Measurements from ENCODE around the gene TASOR2. TPM values are rescaled to one million over a fixed set of nuclear protein-coding genes. Genes with fewer than 3 reads are reported as not detected.

TASOR2 gene
- total RNA-seq, 1 donor from 2014 or later: 57.2 TPM

GRCh38 chr10:5649746-5650145 is 34.9 kb upstream of the TASOR2 start:
- no peak for DNase-seq
- peaks cover 11% of the 10 kb centered on the region for H3K27me3 Mint-ChIP-seq (ENCODE audit: unreplicated experiment)
- no peaks in the 10 kb centered on the region for H3K36me3 Mint-ChIP-seq (ENCODE audit: unreplicated experiment)
- no peak overlapping the region for H3K4me3 Mint-ChIP-seq (ENCODE audit: unreplicated experiment)
- H3K9me3 Mint-ChIP-seq (ENCODE audit: unreplicated experiment): peaks cover 2% of the 10 kb centered on the region
- H3K4me1 Mint-ChIP-seq (ENCODE audit: low read depth, unreplicated experiment): peaks cover 5% of the 10 kb centered on the region
- no peak overlapping the region for H3K27ac Mint-ChIP-seq (ENCODE audit: unreplicated experiment)
- no peak for TF ChIP-seq CTCF (IDR thresholded peaks at IDR 0.05; ENCODE audit: partially characterized antibody, unreplicated experiment)

- TF ChIP-seq CTCF (IDR thresholded peaks at IDR 0.05; ENCODE audit: partially characterized antibody, unreplicated experiment): no peak
- Mint-ChIP-seq H3K27me3 (ENCODE audit: unreplicated experiment) (peaks cover 12% of the 10 kb centered on the region), H3K9me3 (ENCODE audit: unreplicated experiment) (peaks cover 2% of the 10 kb centered on the region), H3K4me1 (ENCODE audit: low read depth, unreplicated experiment) (no peaks in the 10 kb centered on the region), H3K36me3 (ENCODE audit: unreplicated experiment) (no peaks in the 10 kb centered on the region), H3K27ac (ENCODE audit: unreplicated experiment) (no peak overlapping the region), H3K4me3 (ENCODE audit: unreplicated experiment) (no peak overlapping the region)
- DNase-seq: no peak
These were observed 33.8 kb upstream of the TASOR2 start for GRCh38 chr10:5650664-5651387.

GRCh38 chr10:5651388-5651764 is 33.3 kb upstream of the TASOR2 start:
- H3K9me3 Mint-ChIP-seq (ENCODE audit: unreplicated experiment): peaks cover 2% of the 10 kb centered on the region
- H3K27ac Mint-ChIP-seq (ENCODE audit: unreplicated experiment): no peak overlapping the region
- no peak for DNase-seq
- H3K27me3 Mint-ChIP-seq (ENCODE audit: unreplicated experiment): peaks cover 12% of the 10 kb centered on the region
- no peak overlapping the region for H3K4me3 Mint-ChIP-seq (ENCODE audit: unreplicated experiment)
- H3K36me3 Mint-ChIP-seq (ENCODE audit: unreplicated experiment): no peaks in the 10 kb centered on the region
- TF ChIP-seq CTCF (IDR thresholded peaks at IDR 0.05; ENCODE audit: partially characterized antibody, unreplicated experiment): no peak
- H3K4me1 Mint-ChIP-seq (ENCODE audit: low read depth, unreplicated experiment): no peaks in the 10 kb centered on the region

GRCh38 chr10:5652746-5653145 is 31.9 kb upstream of the TASOR2 start:
- Mint-ChIP-seq H3K27ac (ENCODE audit: unreplicated experiment) (no peak overlapping the region), H3K9me3 (ENCODE audit: unreplicated experiment) (peaks cover 2% of the 10 kb centered on the region), H3K4me3 (ENCODE audit: unreplicated experiment) (no peak overlapping the region), H3K36me3 (ENCODE audit: unreplicated experiment) (no peaks in the 10 kb centered on the region), H3K27me3 (ENCODE audit: unreplicated experiment) (peaks cover 12% of the 10 kb centered on the region), H3K4me1 (ENCODE audit: low read depth, unreplicated experiment) (no peaks in the 10 kb centered on the region)
- no peak for TF ChIP-seq CTCF (IDR thresholded peaks at IDR 0.05; ENCODE audit: partially characterized antibody, unreplicated experiment)
- no peak for DNase-seq

GRCh38 chr10:5654218-5654755 is 30.4 kb upstream of the TASOR2 start:
- TF ChIP-seq CTCF (IDR thresholded peaks at IDR 0.05; ENCODE audit: partially characterized antibody, unreplicated experiment): no peak
- no peak overlapping the region for H3K4me3 Mint-ChIP-seq (ENCODE audit: unreplicated experiment)
- peaks cover 15% of the 10 kb centered on the region for H3K27me3 Mint-ChIP-seq (ENCODE audit: unreplicated experiment)
- peaks cover 3% of the 10 kb centered on the region for H3K4me1 Mint-ChIP-seq (ENCODE audit: low read depth, unreplicated experiment)
- DNase-seq: no peak
- peaks cover 2% of the 10 kb centered on the region for H3K9me3 Mint-ChIP-seq (ENCODE audit: unreplicated experiment)
- no peaks in the 10 kb centered on the region for H3K36me3 Mint-ChIP-seq (ENCODE audit: unreplicated experiment)
- H3K27ac Mint-ChIP-seq (ENCODE audit: unreplicated experiment): no peak overlapping the region
